A673 (cell line): ENCODE measurements around the gene FARP1.

Experiments used
- EZH2 ChIP-seq: fragments of 200-600 bp; sonication (generic); IDR thresholded peaks from 2 replicates; pipeline ENCODE4 v1.6.1; 2017; ENCODE audit warnings: borderline replicate concordance, low read depth, mild to moderate bottlenecking, mixed read lengths, antibody characterized with exemption, low read length; ENCODE audit not compliant: poor library complexity, severe bottlenecking
- TF ChIP-seq, protein P1 (sequence below): fragments of 300-800, 200-600 bp; sonication (generic); conservative IDR thresholded peaks from 2 replicates; pipeline ENCODE4 v1.5.1; 2017; ENCODE audit warnings: low read depth, mild to moderate bottlenecking, antibody characterized with exemption, low read length, moderate library complexity, mixed read lengths

DNA sequence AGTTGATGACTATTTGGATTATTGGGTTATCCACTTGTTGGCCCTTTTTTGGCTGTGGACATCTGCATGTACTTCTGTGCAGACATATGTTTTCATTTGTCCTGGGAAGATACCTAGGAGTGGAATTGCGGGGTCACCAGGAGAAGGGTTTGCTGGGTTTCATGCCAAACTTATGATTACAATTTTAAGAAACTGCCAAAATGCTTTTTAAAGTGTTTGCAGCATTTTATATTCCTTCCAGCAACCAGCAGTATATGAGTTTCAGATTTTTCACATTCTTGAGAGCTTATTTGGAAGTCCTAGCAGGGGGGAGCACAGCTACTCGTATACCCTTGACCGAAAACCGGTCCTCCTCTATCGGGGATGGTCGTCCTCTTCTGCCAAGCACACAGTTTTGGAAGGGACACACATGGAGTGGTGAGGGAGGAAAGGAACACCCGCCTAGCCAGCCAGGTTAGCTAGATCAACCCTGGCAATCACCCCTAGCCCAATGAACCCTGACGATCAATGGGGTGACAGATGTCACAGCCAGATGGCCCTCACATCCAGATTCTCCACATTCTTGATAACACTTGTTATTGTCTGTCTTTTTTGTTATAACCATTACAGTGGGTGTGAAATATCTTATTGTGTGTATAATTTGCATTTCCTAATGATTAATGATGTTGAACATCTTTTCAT, 60.9 kb downstream of the FARP1 start:
- TF ChIP-seq EZH2: no peak
- TF ChIP-seq, protein P1, sequence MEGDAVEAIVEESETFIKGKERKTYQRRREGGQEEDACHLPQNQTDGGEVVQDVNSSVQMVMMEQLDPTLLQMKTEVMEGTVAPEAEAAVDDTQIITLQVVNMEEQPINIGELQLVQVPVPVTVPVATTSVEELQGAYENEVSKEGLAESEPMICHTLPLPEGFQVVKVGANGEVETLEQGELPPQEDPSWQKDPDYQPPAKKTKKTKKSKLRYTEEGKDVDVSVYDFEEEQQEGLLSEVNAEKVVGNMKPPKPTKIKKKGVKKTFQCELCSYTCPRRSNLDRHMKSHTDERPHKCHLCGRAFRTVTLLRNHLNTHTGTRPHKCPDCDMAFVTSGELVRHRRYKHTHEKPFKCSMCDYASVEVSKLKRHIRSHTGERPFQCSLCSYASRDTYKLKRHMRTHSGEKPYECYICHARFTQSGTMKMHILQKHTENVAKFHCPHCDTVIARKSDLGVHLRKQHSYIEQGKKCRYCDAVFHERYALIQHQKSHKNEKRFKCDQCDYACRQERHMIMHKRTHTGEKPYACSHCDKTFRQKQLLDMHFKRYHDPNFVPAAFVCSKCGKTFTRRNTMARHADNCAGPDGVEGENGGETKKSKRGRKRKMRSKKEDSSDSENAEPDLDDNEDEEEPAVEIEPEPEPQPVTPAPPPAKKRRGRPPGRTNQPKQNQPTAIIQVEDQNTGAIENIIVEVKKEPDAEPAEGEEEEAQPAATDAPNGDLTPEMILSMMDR: no peak
